ENCODE measurements around the gene IRF2. TPM values are rescaled to one million over a fixed set of nuclear protein-coding genes. Genes with fewer than 3 reads are reported as not detected.

Gene IRF2
- total and polyA plus RNA-seq, 4 donors: 16.4 to 65.8 (median 43.1) TPM

GRCh38 chr4:184448821-184449220, 25.5 kb downstream of the IRF2 start:
- Histone ChIP-seq H3K27me3 (ENCODE audit: control insufficient read depth in 3 of 3, insufficient read depth in 3 of 3, low read length in 2 of 3) (no peaks in the 10 kb centered on the region), H3K4me3 (peak overlapping the region; percentile 1), H3K4me1 (ENCODE audit: control insufficient read depth in 5 of 5, insufficient read depth in 5 of 5, low read length in 5 of 5) (peaks cover 12 to 56% (median 39%) of the 10 kb centered on the region in 5 donors), H3K9ac (ENCODE audit: insufficient read depth in 1 of 2, low read length in 2 of 2) (peak overlapping the region; percentile 27 to 78), H3K9me3 (ENCODE audit: control insufficient read depth in 4 of 4, insufficient read depth in 3 of 4, low read length in 3 of 4) (no peaks in the 10 kb centered on the region), H3K27ac (ENCODE audit: low read depth in 1 of 2, low read length in 1 of 2) (peak overlapping the region; percentile 52 to 70), H3K36me3 (ENCODE audit: control insufficient read depth in 4 of 4, insufficient read depth in 4 of 4, low read length in 4 of 4) (peaks cover 0 to 1% (median 0%) of the 10 kb centered on the region in 4 donors)
- DNase-seq: peak; percentile 73 to 93 (median 88)
- no peak for TF ChIP-seq CTCF (IDR thresholded peaks at IDR 0.05; ENCODE audit: control extremely low read depth, extremely low read depth)
- ATAC-seq (ENCODE audit: insufficient read depth, low FRiP score): peak; percentile 81
- 7 to 16% methylated on average over 10 of the region's 10 CpGs for WGBS, 2 donors

DNA sequence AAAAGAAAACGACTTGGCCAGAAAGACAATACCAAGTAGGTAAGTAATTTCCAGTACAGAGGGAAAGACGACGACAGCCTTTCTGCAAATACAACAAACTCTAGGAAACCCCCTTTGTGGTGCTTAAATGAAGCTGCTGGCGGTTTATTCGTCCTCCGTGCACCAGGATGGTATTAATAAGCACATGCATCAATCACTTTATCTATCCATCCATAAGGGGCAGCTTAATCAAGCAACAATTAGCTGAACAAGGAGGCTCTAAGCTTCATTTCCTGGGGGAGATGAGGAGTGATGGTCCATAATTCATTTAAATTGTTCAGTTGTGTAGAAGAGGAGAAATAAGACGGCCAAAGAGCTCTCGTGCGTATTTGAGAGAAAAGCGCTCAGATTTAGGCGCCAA, 26.2 kb downstream of the IRF2 start:
- Histone ChIP-seq H3K27me3 (ENCODE audit: control insufficient read depth in 3 of 3, insufficient read depth in 3 of 3, low read length in 2 of 3) (no peaks in the 10 kb centered on the region), H3K27ac (ENCODE audit: low read depth in 1 of 2, low read length in 1 of 2) (peak overlapping the region; percentile 52 to 70), H3K4me1 (ENCODE audit: control insufficient read depth in 5 of 5, insufficient read depth in 5 of 5, low read length in 5 of 5) (peaks cover 12 to 49% (median 32%) of the 10 kb centered on the region in 5 donors), H3K9ac (ENCODE audit: insufficient read depth in 1 of 2, low read length in 2 of 2) (peak overlapping the region in 1 of 2 donors; percentile 78), H3K36me3 (ENCODE audit: control insufficient read depth in 4 of 4, insufficient read depth in 4 of 4, low read length in 4 of 4) (peaks cover 0 to 2% (median 0%) of the 10 kb centered on the region in 4 donors), H3K9me3 (ENCODE audit: control insufficient read depth in 4 of 4, insufficient read depth in 3 of 4, low read length in 3 of 4) (no peaks in the 10 kb centered on the region), H3K4me3 (no peak overlapping the region)
- ATAC-seq (ENCODE audit: insufficient read depth, low FRiP score) (no peak), DNase-seq (peak in 1 of 3 donors; percentile 31)
- 53 to 65% methylated on average over 11 of the region's 11 CpGs for WGBS, 2 donors
- no peak for TF ChIP-seq CTCF (IDR thresholded peaks at IDR 0.05; ENCODE audit: control extremely low read depth, extremely low read depth)

DNA sequence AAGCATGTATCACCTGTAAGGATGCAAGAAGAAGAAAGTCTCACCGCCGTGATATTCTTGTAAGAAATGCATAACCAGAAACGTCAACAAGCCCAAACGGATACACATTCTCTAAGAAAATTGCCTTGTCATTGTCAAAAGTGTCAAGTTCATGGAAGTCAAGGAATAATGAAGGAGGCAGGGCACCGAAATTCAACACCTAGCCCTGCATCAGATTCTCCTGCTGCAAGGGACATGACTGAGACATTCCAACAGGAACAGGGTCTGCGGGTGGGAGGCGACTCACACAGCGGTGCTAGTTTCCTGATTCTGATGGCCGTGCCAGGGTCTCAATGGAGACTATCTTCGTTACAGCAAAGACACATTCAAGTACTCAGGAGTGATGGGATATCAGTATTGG, 26.7 kb downstream of the IRF2 start:
- Histone ChIP-seq H3K9ac (ENCODE audit: insufficient read depth in 1 of 2, low read length in 2 of 2) (no peak overlapping the region), H3K36me3 (ENCODE audit: control insufficient read depth in 4 of 4, insufficient read depth in 4 of 4, low read length in 4 of 4) (peaks cover 0 to 2% (median 0%) of the 10 kb centered on the region in 4 donors), H3K27ac (ENCODE audit: low read depth in 1 of 2, low read length in 1 of 2) (peak overlapping the region in 1 of 2 donors; percentile 8), H3K9me3 (ENCODE audit: control insufficient read depth in 4 of 4, insufficient read depth in 3 of 4, low read length in 3 of 4) (no peaks in the 10 kb centered on the region), H3K27me3 (ENCODE audit: control insufficient read depth in 3 of 3, insufficient read depth in 3 of 3, low read length in 2 of 3) (no peaks in the 10 kb centered on the region), H3K4me1 (ENCODE audit: control insufficient read depth in 5 of 5, insufficient read depth in 5 of 5, low read length in 5 of 5) (peaks cover 12 to 48% (median 31%) of the 10 kb centered on the region in 5 donors), H3K4me3 (no peak overlapping the region)
- ATAC-seq (ENCODE audit: insufficient read depth, low FRiP score): no peak
- TF ChIP-seq CTCF (IDR thresholded peaks at IDR 0.05; ENCODE audit: control extremely low read depth, extremely low read depth): no peak
- WGBS, 2 donors: 53 to 63% methylated on average over 10 of the region's 10 CpGs
- DNase-seq: no peak

DNA sequence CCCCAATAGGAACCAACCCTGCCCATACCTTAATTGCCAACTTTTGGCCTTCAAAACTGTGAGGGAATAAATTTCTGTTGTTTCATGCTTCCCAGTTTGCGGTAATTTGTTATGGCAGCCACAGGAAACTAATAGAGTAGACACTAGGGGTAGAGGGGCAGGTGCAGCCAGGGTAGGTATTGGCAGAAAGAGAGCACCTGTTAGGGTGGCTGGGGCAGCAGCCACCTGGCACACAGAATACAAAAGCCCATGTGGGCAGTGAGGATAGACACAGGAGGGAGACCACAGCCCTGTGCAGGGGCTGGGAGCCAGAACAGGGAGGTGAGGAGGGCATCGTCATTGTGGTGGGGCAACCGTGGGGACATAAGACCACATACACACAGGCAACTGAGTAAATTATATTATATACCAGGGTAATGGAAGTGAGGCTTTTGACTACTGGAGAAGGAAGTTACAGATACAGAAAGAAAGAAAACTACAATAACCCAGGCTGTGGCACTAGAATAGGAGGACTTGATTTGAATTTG, 28.2 kb downstream of the IRF2 start:
- no peak overlapping the region for H3K27ac ChIP-seq (ENCODE audit: low read depth in 1 of 2, low read length in 1 of 2)
- DNase-seq: no peak
- no peaks in the 10 kb centered on the region for H3K27me3 ChIP-seq (ENCODE audit: control insufficient read depth in 3 of 3, insufficient read depth in 3 of 3, low read length in 2 of 3)
- H3K9ac ChIP-seq (ENCODE audit: insufficient read depth in 1 of 2, low read length in 2 of 2): no peak overlapping the region
- ATAC-seq (ENCODE audit: insufficient read depth, low FRiP score): no peak
- peaks cover 0 to 2% (median 0%) of the 10 kb centered on the region in 4 donors for H3K36me3 ChIP-seq (ENCODE audit: control insufficient read depth in 4 of 4, insufficient read depth in 4 of 4, low read length in 4 of 4)
- H3K4me1 ChIP-seq (ENCODE audit: control insufficient read depth in 5 of 5, insufficient read depth in 5 of 5, low read length in 5 of 5): peaks cover 11 to 52% (median 32%) of the 10 kb centered on the region in 5 donors
- no peaks in the 10 kb centered on the region for H3K9me3 ChIP-seq (ENCODE audit: control insufficient read depth in 4 of 4, insufficient read depth in 3 of 4, low read length in 3 of 4)
- no peak for TF ChIP-seq CTCF (IDR thresholded peaks at IDR 0.05; ENCODE audit: control extremely low read depth, extremely low read depth)
- WGBS, 2 donors: 69 to 83% methylated on average over 3 of the region's 3 CpGs
- H3K4me3 ChIP-seq: no peak overlapping the region
